DND-41 (cell line): ENCODE data around the gene PGAP3.

Experiments
- EZH2 ChIP-seq: IDR thresholded peaks from 3 replicates; pipeline ENCODE4 v1.6.1; 2012; ENCODE audit warnings: borderline replicate concordance, low read depth, mild to moderate bottlenecking, moderate library complexity, low read length, inconsistent platforms; ENCODE audit not compliant: severe bottlenecking
- TF ChIP-seq, protein P1 (sequence below): IDR thresholded peaks from 2 replicates; pipeline ENCODE4 v1.5.1; 2012; ENCODE audit warnings: borderline replicate concordance, low read length, moderate library complexity, mild to moderate bottlenecking; ENCODE audit not compliant: poor library complexity, severe bottlenecking; ENCODE audit errors: extremely low read depth

DNA sequence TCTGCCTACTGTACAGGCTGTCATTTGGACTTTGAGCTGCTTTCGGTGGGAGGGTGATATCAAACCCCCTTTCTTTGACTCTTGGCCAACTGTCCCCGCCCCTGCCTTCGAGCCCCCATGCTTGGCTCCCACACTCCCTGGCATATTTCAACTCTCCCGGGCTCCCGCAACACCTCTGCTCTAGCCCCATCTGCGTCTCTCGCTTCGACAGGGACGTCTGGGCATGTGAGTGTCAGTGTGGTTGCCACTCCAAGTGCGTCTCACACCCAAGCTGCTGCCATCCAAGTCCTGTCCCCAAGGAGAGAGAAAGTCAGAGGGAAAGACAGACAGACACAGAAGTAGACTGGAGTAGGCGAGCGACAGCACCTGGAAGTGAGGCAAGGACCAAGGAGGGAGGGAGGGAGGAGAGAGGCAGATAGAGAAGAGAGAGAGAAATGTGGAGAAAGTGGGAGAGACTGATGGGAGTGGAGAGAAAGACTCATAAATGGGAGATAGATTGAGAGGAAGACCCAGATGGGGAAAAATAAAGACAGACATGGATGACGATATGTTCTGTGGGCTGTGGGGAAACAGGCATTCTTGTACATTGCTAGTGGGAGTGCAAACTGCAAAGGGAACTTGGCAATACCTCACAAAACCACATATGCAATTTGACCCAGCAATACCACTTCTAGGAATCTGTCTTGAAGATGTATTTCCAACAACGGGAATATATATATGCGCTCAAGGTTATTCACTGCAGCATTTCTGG lies 39.1 kb downstream of the PGAP3 start:
- TF ChIP-seq, protein P1, sequence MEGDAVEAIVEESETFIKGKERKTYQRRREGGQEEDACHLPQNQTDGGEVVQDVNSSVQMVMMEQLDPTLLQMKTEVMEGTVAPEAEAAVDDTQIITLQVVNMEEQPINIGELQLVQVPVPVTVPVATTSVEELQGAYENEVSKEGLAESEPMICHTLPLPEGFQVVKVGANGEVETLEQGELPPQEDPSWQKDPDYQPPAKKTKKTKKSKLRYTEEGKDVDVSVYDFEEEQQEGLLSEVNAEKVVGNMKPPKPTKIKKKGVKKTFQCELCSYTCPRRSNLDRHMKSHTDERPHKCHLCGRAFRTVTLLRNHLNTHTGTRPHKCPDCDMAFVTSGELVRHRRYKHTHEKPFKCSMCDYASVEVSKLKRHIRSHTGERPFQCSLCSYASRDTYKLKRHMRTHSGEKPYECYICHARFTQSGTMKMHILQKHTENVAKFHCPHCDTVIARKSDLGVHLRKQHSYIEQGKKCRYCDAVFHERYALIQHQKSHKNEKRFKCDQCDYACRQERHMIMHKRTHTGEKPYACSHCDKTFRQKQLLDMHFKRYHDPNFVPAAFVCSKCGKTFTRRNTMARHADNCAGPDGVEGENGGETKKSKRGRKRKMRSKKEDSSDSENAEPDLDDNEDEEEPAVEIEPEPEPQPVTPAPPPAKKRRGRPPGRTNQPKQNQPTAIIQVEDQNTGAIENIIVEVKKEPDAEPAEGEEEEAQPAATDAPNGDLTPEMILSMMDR, result no peak
- no peak for TF ChIP-seq EZH2
